GM18499 (cell line): ENCODE data around the gene SLC39A7.

Experiments
- ATAC-seq: cut with Tn5 transposase; IDR thresholded peaks from one replicate; pipeline ENCODE4 v1.9.1; 2021; ENCODE audit warnings: moderate number of reproducible peaks; ENCODE audit not compliant: insufficient read depth, unreplicated experiment

SLC39A7 gene

GRCh38 chr6:33169291-33170175 lies 31.1 kb upstream of the SLC39A7 start:
- no peak for ATAC-seq

DNA sequence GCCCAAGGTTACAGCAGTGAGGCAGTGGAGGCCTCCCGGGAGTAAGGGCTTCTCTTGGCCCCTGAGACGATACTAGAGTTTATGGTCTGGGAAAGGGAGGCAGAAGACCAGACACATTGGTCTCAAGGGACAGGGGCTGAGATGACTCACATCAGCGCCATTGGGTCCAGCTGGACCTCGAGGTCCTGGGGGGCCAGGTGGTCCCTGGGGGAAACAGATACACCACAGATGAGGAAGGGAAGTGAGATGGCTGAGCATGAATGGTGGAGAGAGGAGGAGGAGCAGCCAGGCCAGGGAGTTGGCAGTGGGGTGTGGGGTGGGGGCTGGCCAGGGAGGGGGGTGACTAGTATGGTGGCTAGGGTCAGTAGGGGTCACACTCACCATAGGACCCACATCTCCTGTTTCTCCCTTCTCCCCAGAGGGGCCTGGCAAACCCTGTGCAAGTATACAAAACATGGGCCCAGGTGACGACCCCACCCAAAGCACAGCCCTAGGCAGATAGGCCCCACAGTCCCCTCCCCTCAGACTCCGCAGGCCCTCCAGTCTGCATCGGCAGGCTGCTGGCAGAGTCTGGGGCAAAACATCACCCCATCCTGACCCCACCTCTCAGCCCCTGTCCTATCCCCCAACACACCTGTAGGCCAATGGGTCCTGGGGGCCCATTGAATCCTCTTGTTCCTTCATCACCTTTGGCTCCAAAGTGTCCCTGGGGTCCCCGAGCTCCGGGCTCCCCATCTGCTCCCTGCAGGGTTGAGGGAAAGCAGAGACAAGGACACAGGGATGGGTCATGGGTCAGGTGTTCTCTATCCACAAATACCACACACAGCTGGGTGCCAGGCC lies 30.3 kb upstream of the SLC39A7 start:
- ATAC-seq: no peak

DNA sequence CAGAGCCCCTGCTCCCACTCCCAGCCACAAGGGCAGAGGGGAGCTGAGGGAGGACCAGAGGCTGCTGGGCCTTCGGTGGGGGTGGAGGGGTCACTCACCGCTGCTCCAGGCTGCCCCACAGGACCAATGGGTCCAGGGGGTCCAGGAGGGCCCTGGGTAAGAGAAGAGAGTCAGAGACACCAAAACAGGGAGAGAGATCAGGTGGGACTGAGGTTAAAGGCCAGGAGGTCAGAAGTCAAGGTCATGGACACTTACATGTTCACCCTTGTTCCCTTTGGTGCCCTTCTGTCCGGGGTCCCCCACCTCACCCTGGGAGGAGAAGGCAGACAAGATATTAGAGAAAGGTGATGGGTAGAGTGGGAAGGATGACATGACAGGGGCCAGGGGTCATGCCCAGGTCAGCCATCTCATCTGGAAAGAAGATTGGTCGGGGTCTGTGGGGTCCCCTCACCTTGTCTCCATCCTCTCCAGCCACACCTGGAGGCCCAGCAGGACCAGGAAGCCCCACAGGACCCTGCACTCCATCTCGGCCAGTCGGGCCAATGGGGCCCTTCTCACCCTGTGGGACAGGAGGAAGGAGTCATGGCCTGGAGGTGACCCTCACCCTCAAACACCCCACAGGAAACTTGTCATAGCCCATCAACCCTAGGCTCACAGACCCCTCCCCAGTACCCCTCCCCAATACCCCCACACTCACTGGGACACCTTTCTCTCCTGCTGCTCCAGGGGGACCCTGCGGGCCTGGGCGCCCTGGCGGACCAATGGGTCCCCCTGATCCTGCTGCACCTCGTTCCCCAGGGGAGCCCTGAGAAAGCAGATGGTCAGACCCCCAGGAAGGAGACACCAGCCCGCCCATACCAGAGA lies 29.4 kb upstream of the SLC39A7 start:
- ATAC-seq: no peak

DNA sequence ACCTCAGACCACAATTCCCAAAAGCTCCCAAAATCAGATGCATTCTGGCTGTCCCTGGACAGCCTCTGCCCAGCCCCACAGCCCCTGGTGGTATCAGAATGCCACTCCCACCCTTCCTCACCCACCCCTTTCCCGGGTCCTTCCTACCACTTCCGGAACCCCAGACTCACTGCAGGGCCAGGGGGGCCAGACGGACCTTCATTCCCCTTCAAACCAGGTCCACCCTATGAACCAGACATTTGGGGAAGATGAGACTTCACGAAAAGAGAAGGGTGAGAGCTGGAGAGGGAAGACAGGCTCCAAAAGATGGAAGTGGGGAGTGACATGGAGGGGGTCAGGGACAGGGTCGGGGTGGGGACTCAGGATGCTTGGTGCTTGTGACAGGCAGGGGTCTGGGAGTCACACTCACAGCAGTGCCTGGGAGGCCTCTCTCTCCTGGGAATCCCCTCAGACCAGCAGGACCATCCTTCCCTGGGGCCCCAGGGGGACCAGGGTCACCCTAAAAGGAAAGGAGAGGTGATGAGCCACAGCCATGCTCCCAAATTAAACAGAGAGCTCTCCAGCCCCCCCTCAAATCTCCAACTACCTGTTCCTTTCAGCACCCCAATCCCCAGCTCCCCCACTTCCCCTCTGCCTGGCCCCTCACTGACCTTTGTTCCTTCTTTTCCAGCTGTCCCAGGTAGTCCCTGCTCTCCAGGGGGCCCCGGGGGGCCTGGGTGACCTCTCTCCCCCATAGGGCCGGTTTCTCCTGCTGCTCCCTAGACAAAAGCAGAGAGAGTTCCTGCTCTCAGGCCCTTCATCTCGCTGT lies 28.6 kb upstream of the SLC39A7 start:
- no peak for ATAC-seq

- no peak for ATAC-seq
Measured at GRCh38 chr6:33172688-33173534, 27.8 kb upstream of the SLC39A7 start.

DNA sequence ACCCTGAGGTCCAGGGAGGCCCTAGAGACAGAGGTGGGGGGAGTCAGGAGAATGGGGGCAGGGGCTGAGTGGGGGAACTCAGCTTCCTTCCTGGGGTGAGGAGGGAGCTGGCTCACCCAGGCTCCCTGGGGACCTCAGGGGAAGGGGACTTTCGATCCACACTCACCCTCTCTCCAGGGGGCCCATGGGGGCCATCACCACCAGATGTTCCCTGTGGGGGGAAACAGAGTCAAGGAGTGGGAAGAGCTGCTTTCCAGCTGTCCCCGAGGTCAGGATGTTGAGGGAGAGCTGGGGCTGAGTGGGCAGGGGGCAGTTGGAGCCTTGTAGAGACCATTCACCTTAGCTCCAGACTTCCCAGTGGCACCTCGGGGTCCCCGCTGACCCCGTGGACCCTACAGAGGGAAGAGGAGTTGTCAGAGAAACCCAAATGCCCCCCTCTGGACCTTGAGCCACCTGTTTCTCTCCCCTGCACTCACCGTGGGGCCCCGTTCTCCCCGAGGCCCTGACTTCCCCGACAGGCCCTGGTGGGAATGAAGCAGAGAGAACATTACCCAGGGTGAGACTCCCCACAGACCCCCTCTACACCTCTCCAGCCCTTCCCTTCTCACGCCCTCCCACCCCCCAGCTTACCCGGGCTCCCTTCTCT lies 27.0 kb upstream of the SLC39A7 start:
- no peak for ATAC-seq

- ATAC-seq: no peak
Measured at GRCh38 chr6:33174784-33175183, 25.9 kb upstream of the SLC39A7 start.

DNA sequence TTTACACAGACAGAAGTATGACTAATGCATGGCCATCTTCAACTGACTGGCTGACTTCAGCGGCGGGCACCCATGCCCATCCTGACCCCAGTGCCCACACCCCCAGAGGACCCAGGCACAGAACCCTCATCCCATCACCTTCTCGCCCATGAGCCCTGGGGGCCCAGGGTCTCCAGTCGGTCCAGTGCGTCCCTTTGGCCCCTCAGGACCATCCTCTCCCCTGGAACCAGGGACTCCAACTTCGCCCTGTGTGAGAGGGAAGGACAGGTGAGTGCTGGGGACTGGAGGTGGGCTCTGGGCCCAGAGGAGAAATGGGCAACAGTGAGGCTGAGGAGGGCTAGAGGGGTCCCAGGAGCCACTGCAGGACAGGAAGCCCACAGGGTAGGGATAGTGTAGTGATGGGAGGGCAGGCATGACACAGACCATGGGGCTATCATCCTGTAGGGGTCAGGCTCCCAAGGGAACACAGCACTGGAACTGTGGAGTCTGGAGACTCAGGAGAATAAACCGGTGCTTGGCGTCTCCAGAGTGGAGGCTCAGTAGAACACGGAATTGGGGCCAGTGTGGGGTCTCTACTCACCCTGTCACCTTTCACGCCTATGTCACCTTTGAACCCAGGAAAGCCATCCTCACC lies 25.1 kb upstream of the SLC39A7 start:
- no peak for ATAC-seq

GRCh38 chr6:33176906-33177305 lies 23.8 kb upstream of the SLC39A7 start:
- ATAC-seq: no peak

GRCh38 chr6:33177552-33178446 lies 22.9 kb upstream of the SLC39A7 start:
- no peak for ATAC-seq

GRCh38 chr6:33178755-33179475 lies 21.8 kb upstream of the SLC39A7 start:
- ATAC-seq: no peak

DNA sequence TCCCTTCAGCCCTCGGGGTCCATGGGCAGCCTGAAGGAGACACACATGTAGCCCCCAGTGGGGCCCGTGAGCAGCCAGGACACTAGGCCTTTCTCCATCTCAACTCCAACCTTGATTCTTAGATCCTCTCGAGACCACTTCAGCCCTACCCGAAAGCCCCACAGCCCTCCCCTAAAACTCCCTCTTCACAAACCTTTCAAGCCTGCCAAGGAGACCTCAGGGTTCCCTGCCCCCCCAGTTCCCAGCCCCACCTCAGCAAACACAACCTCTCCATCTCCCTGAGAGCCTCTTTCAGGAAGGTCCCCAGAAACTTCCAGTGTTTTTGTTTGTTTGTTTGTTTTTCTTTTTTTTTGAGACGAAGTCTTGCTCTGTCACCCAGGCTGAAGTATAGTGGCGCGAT lies 19.5 kb upstream of the SLC39A7 start:
- ATAC-seq: no peak

- ATAC-seq: no peak
Measured at GRCh38 chr6:33183071-33183683, 17.5 kb upstream of the SLC39A7 start.

- ATAC-seq: no peak
Measured at GRCh38 chr6:33185190-33185589, 15.5 kb upstream of the SLC39A7 start.

DNA sequence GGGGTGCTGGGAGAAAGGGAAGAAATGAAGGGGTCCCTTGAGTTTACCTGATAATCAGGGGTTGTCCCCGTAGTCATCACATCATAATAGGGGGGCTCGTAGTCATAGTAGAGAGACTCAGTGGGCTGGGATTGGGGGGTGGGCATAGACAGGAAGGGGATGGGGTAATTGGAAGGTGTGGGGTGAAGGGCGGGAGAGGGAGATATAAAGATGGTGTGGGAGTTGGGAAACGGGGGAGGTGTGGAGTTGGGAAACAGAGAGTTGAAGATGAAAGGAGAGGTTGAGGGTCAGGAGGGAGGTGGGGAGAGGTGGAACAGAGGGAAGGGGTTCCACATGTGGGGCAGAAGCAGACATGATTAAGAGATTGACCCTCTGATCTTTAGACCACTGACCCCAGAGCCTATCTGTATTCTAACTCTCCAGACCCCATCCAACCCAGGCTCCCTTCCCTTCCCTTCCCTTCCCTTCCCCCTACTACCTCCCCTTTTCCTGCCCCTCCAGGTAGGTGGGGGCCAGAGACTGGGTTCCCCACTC lies 14.9 kb upstream of the SLC39A7 start:
- no peak for ATAC-seq

DNA sequence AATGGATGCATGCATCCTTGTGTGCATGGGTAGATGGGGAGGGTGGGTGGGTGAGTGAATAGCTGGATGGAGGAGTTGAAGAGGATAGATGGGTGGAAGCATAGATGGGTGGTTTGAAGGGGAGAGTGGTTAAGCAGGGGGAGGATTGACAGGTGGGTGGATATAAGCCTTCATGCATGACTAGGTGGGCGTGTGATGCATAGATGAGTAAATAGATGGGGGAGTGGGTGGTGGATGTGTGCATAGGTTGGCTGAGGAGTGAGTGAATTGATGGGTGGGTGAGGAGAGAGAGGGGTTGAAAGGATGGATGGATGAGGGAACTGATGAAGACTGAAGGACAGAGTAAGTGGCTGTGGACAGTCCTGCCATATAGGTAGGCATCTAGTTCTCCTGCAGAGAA lies 12.9 kb upstream of the SLC39A7 start:
- no peak for ATAC-seq
